ENCODE data around the gene STARD10.
"Not testable (repeated sequence)": the region's sequence is repeated elsewhere in the genome, so short reads cannot be mapped to it uniquely, and the experiment has no call there.

STARD10 gene

DNA sequence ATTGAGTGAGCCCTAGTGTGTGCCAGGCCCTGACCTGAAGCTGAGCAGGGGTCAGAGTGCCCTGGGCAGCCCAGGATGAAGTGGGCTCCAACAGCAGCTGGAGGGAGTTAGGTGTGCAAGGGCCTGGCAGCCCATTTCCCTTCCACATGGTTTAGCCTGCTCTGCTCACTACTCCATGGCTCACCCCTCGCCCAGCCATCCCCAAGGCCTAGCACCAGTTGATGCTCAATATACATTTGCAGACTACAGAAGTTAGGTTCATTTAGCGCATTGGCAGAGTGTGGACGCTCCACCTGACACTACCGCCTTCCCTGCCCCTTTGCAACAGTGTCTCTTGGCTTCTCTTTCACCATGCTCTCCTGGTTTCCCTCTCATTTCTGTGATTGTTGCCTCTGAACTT, 24.1 kb upstream of the STARD10 start:
- Mint-ChIP-seq H3K4me1 (peaks cover 65% of the 10 kb centered on the region), H3K27ac (peak overlapping the region in 1 of 2 donors; percentile 77)
- no peak for ATAC-seq

DNA sequence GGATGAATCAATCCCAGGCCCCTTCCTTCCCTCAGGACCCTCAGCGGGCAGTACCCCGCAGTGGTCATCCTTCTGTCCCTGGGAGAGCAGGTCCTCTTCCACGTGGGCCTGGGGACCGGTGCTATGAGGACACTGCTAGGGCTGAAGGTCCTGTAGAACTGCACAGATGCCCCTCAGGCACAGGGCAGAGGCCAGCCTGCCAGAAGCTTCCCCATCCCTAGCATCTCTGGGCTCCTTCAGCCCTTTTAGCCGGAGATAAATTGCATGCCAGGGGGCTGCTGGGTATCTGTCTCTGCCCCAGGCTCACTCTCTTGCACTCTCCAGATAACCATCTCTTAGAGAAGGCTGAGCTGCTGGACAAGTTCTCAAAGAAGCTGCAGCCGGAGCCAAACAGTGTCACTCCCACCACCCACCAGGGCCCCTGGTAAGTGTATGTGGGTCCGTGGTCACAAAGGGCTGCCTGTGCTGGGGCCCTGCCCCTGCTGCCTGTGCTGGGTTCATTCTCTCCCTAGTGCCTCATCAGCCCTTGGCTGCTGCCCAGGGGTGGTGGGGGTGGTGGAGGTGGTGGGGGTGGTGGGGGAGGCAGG, 22.6 kb upstream of the STARD10 start:
- peaks cover 74% of the 10 kb centered on the region for H3K4me1 Mint-ChIP-seq
- peak overlapping the region; percentile 92 to 99 for H3K4me3 Mint-ChIP-seq

More for the DNA sequence above, 24.1 kb upstream of the STARD10 start:
- Mint-ChIP-seq H3K27me3 (no peaks in the 10 kb centered on the region), H3K4me3 (no peak overlapping the region), H3K9me3 (no peaks in the 10 kb centered on the region)
- DNase-seq, result no peak

DNA sequence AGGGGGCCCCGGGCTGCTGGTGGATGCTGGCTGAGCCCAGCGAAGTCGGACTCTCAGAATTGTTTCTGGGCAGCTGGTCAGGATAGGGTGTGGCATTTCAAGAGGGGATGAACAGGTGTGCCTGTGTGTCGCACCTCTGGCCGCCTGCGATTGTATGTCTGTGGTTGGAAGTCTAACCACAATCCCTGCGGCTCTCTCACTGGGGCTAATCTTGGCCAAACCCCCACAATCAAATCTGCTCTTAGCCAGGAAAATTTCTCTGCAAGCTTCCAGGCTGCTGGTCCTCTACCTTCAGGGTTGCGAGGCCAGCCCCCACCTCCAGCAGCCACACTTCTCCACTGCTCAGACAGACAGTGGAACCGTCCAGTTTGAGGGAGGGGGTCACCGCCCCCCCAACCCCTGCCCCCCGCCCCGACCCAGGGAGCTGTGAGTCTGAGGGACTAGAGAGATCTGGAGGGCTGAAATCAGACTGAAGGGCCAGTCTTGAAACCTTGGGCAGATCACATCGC, 21.3 kb upstream of the STARD10 start:
- ATAC-seq (no peak), DNase-seq (no peak)
- Mint-ChIP-seq H3K4me3 (peak overlapping the region; percentile 92 to 99), H3K27me3 (no peaks in the 10 kb centered on the region), H3K9me3 (no peaks in the 10 kb centered on the region), H3K4me1 (peaks cover 73% of the 10 kb centered on the region), H3K27ac (peak overlapping the region; percentile 99 to 100)

More for the DNA sequence above, 22.6 kb upstream of the STARD10 start:
- Mint-ChIP-seq H3K9me3 (no peaks in the 10 kb centered on the region), H3K27me3 (no peaks in the 10 kb centered on the region), H3K27ac (peak overlapping the region in 1 of 2 donors; percentile 43)
- DNase-seq, result no peak
- ATAC-seq, result no peak

DNA sequence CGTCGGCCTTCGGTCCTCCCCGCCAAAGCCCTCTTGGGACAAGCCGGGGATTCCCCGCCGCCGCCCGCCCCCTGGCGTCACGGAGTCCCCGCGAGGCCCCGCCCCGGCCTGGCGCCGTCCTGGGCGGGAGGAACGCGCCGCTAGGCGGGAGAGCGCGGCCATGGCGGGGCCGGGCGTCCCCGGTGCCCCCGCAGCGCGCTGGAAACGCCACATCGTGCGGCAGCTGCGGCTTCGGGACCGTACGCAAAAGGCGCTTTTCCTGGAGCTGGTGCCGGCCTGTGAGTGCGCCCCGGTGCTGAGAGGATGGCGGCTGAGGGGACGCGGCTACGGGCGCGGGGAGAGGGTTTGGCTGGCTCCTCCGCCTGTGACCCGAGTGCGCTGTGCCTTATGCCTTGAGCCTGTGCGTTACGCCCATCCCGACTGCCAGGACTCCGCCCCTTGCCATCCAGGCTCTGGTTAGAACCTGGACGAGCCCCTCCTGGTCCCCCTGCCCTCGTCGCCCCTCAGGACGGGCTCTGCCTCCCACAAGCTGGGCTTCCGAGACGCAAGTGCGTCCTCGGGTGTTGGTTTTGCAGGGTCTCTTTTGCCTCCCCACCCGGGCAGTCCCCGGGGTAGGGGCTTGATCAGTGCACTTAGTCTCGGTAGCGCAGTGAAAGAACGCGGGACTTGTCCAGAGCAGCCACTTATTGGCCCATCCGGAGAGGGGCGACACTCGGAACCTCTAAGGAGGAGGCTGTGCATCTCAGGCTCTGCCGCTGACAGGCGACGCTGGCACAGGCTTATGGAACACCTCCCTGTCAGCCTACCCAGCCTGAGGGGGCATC, 20.7 kb upstream of the STARD10 start, which contains the start of gene ATG16L2:
Gene ATG16L2 (plus strand): TSS at position 126 of the 824 bp plus-strand sequence. CDS start 35 bp downstream, at position 161.
- Mint-ChIP-seq H3K4me1 (peaks cover 70% of the 10 kb centered on the region), H3K27ac (peak within 1 kb of the TSS; percentile 99 to 100), H3K4me3 (peak within 1 kb of the TSS; percentile 92 to 99), H3K27me3 (no peaks in the 10 kb centered on the region), H3K9me3 (no peaks in the 10 kb centered on the region)
- peak; percentile 80 to 96 for DNase-seq
- peak; percentile 77 for ATAC-seq

DNA sequence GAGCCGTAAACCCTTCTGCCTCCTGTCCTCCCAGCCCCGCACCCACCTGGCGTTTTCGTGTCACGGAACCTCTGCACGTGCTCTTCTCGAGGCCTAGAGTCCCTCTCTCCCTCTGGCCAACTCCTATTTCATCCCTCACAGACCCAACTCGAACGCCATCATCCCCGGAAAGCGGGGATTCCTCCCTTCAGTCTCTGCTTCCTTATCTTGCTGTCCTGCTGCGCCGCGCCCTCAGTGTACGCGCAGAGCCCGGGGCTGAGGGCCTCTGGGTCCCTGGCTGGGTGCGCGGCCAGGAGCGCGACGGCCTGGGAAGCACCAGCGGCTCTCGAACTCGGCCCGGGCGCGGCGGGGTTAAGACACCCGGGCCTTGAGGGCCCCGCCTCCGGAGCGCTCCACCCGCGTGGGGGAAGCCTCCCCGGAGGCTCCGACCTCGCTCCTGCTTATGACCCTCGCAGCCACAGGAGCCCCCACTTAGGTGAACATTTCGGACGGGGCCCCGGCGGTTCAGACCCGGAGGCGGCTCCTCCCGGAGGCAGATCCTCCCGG, 20.0 kb upstream of the STARD10 start:
- H3K9me3 Mint-ChIP-seq, result no peaks in the 10 kb centered on the region
- ATAC-seq (peak; percentile 75), DNase-seq (peak in 1 of 2 donors; percentile 90)
- H3K27ac Mint-ChIP-seq, result peak overlapping the region; percentile 99 to 100
- H3K4me3 Mint-ChIP-seq, result peak overlapping the region; percentile 92 to 94
- no peaks in the 10 kb centered on the region for H3K27me3 Mint-ChIP-seq
- H3K4me1 Mint-ChIP-seq, result peaks cover 65% of the 10 kb centered on the region

DNA sequence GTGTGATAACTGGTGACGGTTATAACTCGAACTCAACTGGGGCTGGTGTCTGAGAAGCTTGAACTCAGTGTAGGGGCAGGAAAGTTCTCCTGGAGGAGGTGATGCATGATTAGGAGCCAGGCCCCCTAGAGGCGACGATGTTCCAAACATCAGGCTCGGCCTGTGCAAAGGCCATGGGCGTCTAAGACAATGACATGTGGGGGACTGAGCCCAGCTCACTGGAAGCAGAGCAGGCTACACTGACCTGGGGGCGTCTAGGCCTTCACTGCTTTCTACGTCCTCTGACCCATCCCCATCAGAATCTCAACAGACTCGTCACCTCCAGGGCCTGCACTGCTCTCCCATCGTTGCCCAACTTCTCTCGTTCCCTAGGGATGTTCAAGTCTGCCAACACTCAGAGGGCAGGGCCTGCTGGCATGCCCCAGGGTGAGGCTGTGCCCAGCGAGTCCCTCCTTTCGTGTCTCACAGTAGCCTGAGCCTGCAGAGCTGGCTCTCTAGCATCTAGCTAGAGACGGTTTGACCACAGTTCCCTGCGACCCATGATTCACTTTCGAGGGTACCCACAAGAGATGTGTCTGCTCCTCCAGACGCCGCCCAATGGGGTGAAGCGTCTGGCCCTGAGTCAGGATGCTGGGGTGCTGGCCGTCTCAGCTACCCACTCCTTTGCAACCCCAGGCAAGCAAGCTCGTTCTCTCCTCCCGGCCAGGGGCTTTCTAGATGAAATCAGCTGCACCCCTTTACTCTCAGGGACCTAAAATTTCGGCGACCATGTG, 19.3 kb upstream of the STARD10 start:
- Mint-ChIP-seq H3K4me1 (peaks cover 61% of the 10 kb centered on the region), H3K27ac (peak overlapping the region; percentile 99 to 100), H3K4me3 (peak overlapping the region; percentile 92 to 94), H3K27me3 (no peaks in the 10 kb centered on the region), H3K9me3 (no peaks in the 10 kb centered on the region)
- peak; percentile 76 to 88 for DNase-seq
- ATAC-seq, result peak; percentile 77

DNA sequence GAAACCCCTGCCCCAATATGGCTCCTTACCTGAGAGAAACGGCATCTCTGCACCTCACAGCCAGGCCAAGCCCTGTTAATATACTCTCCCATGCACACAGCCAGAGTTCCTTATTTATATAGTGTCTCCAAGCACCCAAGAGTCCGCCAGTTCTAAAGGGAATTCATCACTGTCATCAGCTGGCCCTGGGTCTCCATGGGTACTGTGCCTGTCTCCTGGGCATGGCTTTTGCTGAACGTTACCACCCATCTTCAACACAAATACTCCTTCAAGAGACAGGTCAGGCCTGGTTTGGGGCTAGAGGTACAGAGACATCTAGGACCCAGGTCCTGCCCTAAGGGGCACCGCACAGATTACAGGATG, 18.7 kb upstream of the STARD10 start:
- no peak for DNase-seq
- Mint-ChIP-seq H3K4me1 (peaks cover 56% of the 10 kb centered on the region), H3K27ac (peak overlapping the region in 1 of 2 donors; percentile 99), H3K9me3 (no peaks in the 10 kb centered on the region), H3K27me3 (no peaks in the 10 kb centered on the region), H3K4me3 (peak overlapping the region; percentile 92 to 94)
- no peak for ATAC-seq

DNA sequence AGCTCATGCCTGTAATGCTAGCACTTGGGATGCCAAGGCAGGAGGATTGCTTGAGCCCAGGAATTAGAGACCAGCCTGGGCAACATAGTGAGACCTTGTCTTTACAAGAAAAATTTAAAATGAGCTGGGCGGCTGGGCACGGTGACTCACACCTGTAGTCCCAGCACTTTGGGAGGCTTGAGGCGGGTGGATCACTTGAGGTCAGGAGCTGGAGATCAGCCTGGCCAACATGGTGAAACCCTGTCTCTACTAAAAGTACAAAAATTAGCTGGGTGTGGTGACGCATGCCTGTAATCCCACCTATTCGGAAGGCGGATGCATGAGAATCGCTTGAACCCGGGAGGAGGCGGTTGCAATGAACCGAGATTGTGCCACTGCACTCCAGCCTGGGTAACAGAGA, 17.8 kb upstream of the STARD10 start:
- not testable (repeated sequence) for H3K27me3 Mint-ChIP-seq, H3K27ac Mint-ChIP-seq, DNase-seq, H3K9me3 Mint-ChIP-seq, ATAC-seq
- Mint-ChIP-seq H3K4me3 (peak overlapping the region; percentile 64 to 82), H3K4me1 (peaks cover 48% of the 10 kb centered on the region)

DNA sequence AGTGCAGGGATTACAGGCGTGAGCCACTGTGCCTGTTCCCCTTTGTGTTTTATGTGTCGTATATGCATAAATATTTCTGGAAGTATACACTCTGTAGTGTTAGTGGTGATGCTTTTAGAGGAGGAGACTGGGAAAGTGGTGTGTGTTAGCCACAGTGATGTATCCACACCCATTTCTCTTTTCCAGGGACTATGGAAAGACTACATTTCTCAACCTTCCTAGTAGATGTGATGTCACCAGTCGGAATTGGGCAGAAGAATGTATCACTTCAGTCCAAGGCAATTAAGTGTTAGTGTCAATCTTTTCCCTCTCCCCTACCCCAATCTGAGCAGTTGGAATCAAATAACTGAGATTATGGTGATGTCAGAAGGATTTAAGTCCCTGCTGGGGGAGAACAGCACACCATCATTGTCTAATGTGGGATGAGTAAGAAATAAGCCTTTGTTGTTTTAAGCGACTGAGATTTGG, 14.5 kb upstream of the STARD10 start:
- Mint-ChIP-seq H3K9me3 (no peaks in the 10 kb centered on the region), H3K4me1 (peaks cover 27% of the 10 kb centered on the region), H3K4me3 (no peak overlapping the region), H3K27me3 (no peaks in the 10 kb centered on the region), H3K27ac (no peak overlapping the region)
- no peak for DNase-seq
- ATAC-seq, result no peak

DNA sequence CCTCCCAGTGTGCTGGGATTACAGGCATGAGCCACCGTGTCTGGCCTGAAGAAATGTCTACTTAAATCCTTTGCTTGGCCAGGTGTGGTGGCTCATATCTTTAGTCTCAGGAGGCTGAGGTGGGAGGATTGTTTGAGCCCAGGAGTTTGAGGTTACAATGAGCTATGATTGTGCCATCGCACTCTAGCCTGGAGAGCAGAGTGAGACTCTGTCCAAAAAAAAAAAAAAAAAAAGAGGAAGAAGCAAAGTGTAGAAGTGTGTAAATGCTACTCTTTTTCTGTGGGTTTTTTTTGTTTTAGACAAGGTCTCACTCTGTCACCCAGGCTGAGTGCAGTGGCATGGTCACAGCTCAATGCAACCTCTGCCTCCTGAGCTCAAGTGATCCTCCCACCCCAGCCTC, 13.9 kb upstream of the STARD10 start:
- Mint-ChIP-seq H3K4me3 (no peak overlapping the region), H3K27me3 (no peaks in the 10 kb centered on the region), H3K9me3 (no peaks in the 10 kb centered on the region), H3K4me1 (peaks cover 21% of the 10 kb centered on the region), H3K27ac (no peak overlapping the region)
- ATAC-seq (no peak), DNase-seq (no peak)

DNA sequence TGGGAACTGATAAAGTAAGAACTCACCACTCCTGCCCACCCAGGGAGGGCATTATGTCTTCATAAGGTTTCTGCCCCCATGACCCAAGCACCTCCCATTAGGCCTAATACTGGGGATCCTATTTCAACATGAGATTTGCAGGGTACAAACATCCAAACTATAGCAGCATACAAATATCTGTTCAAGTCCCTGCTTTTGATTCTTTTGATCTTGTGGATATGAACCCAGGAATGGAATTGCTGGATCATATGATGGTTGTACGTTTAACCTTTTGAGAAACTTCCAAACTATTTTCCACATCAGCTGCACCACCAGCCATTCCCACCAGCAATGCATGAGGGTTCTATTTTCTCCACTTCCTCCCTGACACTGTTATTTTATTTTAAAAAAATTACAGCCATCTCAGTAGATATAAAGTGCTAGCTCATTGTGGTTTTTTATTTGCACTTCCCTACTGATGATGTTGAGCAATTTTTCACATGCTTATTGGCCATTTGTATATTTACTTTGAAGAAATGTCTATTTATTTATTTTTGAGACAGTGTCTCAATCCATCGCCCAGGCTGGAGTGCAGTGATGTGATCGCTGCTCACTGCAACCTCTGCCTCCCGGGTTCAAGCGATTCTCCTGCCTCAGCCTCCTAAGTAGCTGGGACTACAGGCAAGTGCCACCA, 13.3 kb upstream of the STARD10 start:
- ATAC-seq, result no peak
- no peak overlapping the region for H3K4me3 Mint-ChIP-seq

DNA sequence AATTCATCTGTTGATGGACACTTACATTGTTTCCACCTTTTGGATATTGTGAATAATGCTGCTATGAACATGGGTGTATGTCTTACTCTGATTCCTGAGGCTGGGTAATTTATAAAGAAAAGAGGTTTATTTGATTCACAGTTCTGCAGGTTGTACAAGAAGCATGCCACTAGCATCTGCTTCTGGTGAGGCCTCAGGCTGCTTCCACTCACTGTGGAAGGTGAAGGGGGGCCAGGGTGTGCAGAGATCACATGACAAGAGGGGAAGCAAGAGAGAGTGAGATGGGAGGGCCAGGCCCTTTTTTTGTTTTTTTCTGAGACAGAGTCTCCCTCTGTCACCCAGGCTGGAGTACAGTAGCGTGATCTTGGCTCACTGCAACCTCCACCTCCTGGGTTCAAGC, 12.5 kb upstream of the STARD10 start:
- H3K27me3 Mint-ChIP-seq, H3K4me3 Mint-ChIP-seq, DNase-seq, H3K27ac Mint-ChIP-seq, H3K4me1 Mint-ChIP-seq, ATAC-seq, H3K9me3 Mint-ChIP-seq: not testable (repeated sequence)

More for the DNA sequence above, 13.3 kb upstream of the STARD10 start:
- H3K9me3 Mint-ChIP-seq, result no peaks in the 10 kb centered on the region
- H3K27ac Mint-ChIP-seq, result peak overlapping the region in 1 of 2 donors; percentile 87
- H3K4me1 Mint-ChIP-seq, result peaks cover 15% of the 10 kb centered on the region
- no peaks in the 10 kb centered on the region for H3K27me3 Mint-ChIP-seq
- no peak for DNase-seq

DNA sequence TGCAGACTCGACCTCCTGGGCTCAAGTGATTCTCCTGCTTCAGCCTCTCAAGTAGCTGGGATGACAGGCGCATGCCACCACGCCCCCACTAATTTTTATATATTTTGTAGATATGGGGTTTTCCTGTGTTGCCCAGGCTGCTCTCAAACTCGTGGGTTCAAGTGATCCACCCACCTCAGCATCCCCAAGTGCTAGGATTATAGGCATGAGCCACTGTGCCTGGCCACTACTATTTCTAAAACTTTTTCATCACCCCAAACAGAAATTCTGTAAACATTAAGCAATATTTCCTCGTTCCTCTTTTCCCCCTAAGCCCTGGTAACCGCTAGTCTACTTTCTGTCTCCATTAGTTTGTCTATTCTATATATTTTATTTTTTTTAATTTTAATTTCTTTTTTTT, 11.4 kb upstream of the STARD10 start:
- H3K4me3 Mint-ChIP-seq, result no peak overlapping the region
- H3K9me3 Mint-ChIP-seq, result no peaks in the 10 kb centered on the region
- H3K27me3 Mint-ChIP-seq, result no peaks in the 10 kb centered on the region
- no peak overlapping the region for H3K27ac Mint-ChIP-seq
- peaks cover under 1% of the 10 kb centered on the region for H3K4me1 Mint-ChIP-seq
- no peak for ATAC-seq
- no peak for DNase-seq

DNA sequence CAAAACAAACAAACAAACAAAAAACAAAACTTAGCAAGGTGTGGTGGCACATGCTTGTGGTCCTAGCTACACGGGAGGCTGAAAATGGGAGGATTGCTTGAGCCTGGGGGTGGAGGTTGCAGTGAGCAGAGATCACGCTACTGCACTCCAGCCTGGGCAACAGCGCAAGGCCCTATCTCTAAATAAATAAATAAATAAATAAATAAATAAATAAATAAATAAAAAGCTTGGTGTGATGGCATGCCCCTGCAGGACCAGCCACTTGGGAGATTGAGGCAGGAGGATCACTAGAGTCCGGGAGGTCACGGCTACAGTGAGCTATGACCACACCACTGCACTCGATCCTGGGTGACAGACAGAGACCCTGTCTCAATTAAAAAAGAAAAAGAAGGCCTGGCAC, 9.0 kb upstream of the STARD10 start:
- Mint-ChIP-seq H3K27me3 (no peaks in the 10 kb centered on the region), H3K4me1 (peaks cover 7% of the 10 kb centered on the region), H3K27ac (no peak overlapping the region), H3K9me3 (no peaks in the 10 kb centered on the region), H3K4me3 (no peak overlapping the region)
- ATAC-seq (no peak), DNase-seq (no peak)

DNA sequence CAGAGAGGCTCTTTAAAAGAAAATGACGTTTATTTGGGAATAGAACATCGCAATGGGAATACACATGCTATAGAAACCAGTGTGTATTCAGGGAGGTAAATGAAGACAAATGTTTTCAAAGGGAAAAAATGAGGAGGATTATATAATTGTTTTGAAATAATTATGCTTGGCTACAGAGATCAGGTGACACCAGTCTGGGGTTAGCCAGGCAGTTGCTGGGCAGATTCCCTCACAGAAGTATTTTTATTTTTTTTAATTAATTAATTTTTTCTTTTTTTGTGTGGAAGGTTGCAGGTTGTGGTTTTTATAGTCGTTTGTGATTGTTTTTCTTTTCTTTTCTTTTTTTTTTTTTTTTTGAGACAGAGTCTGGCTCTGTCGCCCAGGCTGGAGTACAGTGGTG, 5.6 kb upstream of the STARD10 start:
- H3K4me3 Mint-ChIP-seq, result no peak overlapping the region
- ATAC-seq, result no peak
- H3K27me3 Mint-ChIP-seq, result no peaks in the 10 kb centered on the region
- no peak for DNase-seq
- H3K27ac Mint-ChIP-seq, result no peak overlapping the region
- peaks cover 14% of the 10 kb centered on the region for H3K4me1 Mint-ChIP-seq
- no peaks in the 10 kb centered on the region for H3K9me3 Mint-ChIP-seq
